GM21528 (cell line): ENCODE results near the gene SPATC1L.
"Not testable (repeated sequence)": the region's sequence is repeated elsewhere in the genome, so short reads cannot be mapped to it uniquely, and the experiment has no call there.

Experiments
- ATAC-seq: cut with Tn5 transposase; IDR thresholded peaks from one replicate; pipeline ENCODE4 v1.9.1; 2021; ENCODE audit warnings: mild to moderate bottlenecking, moderate library complexity; ENCODE audit not compliant: unreplicated experiment, low FRiP score

Gene SPATC1L

DNA sequence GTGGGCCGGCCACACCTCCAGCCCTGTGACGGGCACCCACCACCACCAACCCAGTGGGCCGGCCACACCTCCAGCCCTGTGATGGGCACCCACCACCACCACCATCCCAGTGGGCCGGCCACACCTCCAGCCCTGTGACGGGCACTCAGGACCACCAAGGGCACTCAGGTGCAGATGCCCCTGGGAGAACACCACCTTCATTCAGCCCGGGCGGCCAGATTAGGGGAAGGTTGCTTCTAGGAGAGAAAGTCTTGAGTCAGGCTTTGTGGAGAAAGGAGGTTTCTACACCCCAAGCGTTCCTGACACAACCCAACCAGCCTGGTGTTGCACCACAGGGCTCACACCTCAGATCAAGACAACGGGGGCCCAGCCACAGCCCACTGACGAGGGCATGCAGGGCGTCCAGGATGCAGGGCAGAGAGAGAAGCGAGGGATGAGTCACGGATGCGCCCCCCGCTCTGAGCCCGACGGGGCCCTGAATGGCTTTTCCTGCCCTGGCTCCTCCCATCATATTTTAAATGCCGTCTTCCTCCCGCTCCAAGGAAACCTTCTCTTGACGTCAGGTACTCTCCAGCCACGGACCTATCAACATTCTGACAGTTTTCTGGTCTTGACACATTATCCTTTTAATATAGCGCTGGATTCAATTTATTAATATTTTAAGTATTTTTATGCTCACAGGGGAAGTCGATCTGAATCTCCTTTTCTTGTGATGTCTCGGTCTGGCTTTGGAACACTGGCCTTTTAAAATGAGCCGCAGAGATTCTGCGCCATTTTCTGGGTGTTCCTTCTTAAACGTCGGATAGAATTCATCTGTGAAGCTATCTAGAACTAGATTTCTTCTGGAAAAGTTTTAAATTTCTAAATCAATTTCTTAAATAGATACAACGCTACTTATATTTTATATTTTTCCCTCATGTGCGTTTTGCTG lies 631 bp upstream of the SPATC1L start:
- ATAC-seq, result no peak

DNA sequence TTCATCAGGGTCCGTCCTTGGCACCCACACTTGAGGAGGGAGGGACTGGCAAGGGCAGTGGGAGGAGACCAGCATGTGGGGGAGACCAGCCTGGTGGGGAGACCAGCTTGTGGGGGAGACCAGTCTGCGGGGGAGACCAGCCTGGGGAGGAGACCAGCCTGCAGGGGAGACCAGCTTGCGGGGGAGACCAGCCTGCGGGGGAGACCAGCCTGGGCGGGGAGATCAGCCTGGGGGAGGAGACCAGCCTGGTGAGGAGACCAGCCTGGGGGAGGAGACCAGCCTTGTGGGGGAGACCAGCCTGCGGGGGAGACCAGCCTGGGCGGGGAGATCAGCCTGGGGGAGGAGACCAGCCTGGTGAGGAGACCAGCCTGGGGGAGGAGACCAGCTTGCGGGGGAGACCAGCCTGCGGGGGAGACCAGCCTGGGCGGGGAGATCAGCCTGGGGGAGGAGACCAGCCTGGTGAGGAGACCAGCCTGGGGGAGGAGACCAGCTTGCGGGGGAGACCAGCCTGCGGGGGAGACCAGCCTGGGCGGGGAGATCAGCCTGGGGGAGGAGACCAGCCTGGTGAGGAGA lies 836 bp downstream of the SPATC1L start:
- ATAC-seq, result not testable (repeated sequence)

- ATAC-seq, result no peak
Measured at GRCh38 chr21:46182548-46183336, 1.5 kb downstream of the SPATC1L start.

GRCh38 chr21:46181953-46182547 lies 2.2 kb downstream of the SPATC1L start:
- ATAC-seq, result no peak

GRCh38 chr21:46181436-46181835 lies 2.8 kb downstream of the SPATC1L start:
- no peak for ATAC-seq

DNA sequence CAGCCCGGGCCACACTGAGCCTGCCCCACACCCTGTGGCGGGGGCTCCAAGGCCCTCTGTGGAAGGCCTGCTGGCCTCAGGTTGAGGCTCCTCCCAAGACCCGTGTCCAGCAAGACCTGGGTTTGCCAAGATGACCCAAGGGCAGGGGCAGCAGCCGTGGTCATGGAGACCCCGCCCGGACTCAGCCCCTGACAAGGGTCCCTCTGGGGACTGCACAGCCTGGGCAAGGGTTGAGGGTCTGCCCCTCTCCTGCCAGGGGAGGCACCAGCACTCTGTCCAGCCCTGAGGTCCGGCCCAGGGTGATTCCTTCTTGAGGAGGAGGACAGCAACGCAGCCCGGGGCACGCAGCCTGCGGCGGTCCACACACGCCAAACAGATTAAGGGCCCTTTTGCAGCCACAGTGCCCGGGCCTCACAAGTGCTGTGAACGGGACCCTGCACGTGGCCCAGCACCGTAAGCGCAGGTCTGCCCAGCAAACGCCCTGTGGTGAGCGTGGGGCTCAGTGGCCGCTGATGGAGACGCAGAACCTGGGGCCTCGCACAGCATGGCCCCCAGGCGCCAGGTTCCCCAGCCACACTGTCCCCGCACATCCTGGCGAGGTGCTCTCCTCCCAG lies 3.4 kb downstream of the SPATC1L start:
- ATAC-seq, result no peak

GRCh38 chr21:46180079-46180722 lies 4.1 kb downstream of the SPATC1L start:
- no peak for ATAC-seq

DNA sequence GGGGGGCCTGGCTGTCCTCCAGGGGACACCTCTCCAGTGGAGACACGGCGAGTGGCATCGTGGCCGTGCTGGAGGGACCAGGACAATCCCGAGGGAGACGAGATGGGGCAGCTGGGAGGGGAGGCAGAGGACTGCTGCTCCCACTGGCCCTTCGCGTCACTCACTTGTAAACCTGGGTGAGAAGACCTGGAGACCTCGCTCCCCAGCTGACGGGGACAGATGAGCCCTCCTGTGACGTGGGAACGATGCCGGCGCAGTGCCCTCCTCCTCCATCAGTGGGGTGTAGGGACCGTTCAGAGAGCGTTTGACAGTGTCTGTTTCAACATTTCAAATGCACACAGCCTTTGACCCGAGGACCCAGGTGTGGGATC lies 4.6 kb downstream of the SPATC1L start:
- no peak for ATAC-seq

DNA sequence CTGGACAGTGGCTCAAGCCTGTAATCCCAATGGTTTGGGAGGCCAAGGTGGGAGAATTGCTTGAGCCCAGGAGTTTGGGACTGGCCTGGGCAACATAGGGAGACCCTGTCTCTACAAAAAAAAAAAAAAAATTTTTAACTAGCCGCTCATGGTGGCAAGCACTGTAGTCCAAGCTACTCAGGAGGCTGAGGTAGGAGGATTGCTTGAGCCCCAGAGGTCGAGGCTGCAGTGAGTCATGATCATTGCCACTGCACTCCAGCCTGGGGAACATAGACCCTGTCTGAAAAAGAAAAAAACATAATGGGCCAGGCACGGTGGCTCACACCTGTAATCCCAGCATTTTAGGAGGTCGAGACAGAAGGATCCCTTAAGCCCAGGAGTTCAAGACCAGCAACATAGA lies 5.3 kb downstream of the SPATC1L start:
- no peak for ATAC-seq

DNA sequence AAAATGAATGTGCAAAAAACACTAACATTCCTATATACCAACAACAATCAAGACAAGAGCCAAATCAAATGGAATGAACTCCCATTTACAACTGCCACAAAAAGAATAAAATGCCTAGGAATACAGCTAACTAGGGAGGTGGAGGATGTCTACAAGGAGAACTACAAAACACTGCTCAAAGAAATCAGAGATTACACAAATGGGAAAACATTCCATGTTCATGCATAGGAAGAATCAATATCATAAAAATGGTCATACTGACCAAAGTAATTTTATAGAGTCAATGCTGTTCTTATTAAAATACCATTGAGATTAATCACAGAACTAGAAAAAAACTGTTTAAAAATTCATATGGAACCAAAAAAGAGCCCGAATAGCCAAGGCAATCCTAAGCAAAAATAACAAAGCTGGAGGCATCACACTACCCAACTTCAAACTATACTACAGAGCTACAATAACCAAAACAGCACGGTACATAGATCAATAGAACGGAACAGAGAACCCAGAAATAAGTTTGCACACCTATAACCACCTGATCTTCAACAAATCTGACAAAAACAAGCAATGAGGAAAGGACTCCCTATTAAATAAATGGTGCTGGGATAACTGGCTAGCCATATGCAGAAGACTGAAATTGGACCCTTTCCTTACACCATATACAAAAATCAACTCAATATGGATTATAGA lies 7.7 kb downstream of the SPATC1L start:
- not testable (repeated sequence) for ATAC-seq

- no peak for ATAC-seq
Measured at GRCh38 chr21:46173573-46173972, 10.7 kb downstream of the SPATC1L start.

DNA sequence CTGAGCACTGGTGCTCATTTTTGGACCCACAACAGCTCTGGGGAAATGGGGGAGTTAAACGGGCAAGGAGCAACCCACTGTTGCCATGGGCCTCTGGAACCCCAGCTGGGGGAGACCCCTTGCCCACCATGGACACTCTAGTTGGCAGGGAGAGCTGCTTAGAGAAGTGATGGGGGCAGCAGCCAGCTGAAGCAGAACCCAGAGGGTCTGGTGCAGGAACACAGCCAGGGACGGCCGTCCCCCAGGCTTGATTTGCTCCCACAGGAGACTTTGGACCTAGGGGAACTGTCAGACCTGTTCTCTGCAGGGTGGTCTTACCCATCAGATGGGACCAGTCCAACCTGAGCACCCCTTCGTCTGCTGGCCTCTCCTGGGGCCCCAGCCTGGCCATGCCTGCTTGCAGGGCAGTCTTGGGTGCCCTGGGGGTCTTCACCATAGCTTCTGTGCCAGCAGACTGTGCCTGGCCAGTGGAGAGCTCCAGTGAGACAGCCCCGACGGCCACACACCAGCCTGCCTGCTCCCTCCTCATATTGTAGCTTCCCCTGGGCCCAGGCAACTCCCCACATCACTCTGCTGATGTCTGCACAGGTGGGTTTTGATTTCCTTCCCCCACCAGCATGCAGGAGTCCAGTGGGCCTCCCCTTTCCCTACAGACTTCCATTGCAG lies 11.3 kb downstream of the SPATC1L start:
- ATAC-seq, result no peak

DNA sequence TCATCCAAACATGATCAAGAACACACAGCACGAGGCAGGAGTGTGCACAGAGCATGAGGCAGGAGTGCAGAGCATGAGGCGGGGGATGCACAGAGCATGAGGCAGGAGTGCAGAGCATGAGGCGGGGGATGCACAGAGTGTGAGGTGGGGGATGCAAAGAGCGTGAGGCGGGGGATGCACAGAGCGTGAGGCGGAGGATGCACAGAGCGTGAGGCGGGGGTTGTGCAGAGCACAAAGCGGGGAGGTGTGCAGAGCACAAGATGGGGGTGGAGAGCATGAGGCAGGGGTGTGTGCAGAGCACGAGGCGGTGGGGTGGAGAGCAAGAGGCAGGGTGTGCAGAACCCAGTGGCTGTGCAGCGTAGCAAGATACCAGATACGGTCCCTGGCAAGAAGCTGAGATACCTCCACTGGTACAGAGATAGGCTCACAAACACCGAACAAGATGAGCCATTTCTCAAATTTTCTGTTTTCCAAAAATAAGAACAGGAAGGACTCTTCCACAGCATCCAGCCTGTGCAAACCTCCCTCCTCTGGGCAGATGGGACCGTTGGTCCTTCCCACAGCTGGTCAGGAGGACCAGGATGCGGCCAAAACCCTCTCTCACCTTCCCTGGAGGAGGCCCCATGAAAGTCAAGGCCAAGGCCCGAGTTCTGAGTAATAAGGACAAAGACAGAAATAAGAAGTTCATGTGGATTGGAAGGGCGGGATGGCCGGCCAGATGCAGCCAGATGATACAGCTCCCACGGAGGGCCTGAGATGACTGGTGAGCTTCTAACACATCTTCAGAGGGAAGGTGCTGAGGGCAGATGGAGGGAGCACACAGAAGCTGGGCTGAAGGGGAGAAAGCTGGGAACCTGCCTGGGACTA lies 12.0 kb downstream of the SPATC1L start:
- no peak for ATAC-seq

- no peak for ATAC-seq
Measured at GRCh38 chr21:46171585-46171984, 12.7 kb downstream of the SPATC1L start.

GRCh38 chr21:46170436-46171193 lies 13.6 kb downstream of the SPATC1L start:
- not testable (repeated sequence) for ATAC-seq

DNA sequence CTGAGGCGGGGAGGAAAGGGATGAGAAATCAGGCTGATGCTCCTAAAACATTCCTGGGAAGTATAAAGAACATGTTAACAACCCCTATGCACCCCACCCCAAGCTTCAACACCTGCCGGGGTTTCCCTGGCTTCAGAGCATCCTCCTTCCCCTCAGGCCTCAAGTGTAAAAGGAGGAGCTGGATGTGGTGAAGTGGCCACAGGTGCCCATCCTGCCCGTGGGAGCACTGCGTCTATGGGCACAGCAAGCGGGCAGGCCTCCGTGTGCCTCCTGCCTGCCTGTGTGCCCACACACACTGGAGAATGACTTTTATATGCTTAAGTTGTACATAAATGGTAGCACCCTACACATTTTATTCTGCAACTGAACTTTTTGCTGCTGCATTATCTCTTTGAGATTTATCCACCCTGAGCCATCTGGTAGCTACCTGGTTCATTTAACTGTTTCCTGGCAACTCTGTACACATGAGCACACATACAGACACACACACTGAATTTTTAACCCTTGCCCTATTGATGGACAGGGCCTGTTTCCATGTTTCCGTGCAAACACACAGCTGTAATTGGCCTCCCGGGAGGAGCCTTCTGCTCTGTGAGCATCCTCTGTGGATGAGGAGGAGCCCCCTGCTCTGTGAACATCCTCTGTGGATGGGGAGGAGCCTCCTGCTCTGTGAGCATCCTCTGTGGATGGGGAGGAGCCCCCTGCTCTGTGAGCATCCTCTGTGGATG lies 15.4 kb downstream of the SPATC1L start:
- no peak for ATAC-seq

DNA sequence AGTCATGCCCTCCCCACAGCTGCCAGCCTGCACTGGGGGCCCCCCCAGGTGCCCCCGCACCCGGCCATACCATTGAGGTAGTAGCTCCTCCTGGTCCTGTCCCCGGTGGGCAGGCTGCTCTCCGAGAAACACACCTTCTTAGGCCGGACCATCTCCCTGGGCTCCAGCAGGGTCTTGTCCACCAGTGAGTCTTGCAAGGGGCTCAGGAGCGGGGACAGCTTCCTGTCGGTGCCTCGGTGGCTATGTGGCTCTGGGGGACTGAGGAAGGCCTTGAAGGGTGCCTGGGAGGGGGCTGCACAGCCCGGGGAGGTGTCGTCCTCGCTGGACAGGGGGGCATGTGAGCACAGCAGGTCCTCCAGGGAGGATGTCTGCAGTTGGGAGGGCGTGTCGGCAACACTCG lies 16.0 kb downstream of the SPATC1L start:
- ATAC-seq, result no peak
